H4 (cell line): ENCODE measurements around the gene GAPVD1. TPM values are rescaled to one million over a fixed set of nuclear protein-coding genes. Genes with fewer than 3 reads are reported as not detected.

Source experiments
- DNase-seq: peaks from one replicate; pipeline ENCODE4 v3.0.0-alpha.2; 2015; ENCODE audit warnings: low spot score
- total RNA-seq: library from RNA; depleted of rRNA; stranded (reverse); fragments of >200 nt; shearing (Covaris generic); gene quantifications from 2 replicates; pipeline ENCODE4 v1.2.3, GENCODE V29; 2014; rRNA removed

Gene GAPVD1
- total RNA-seq, 1 experiment from 2014 or later: 23.1 TPM

DNA sequence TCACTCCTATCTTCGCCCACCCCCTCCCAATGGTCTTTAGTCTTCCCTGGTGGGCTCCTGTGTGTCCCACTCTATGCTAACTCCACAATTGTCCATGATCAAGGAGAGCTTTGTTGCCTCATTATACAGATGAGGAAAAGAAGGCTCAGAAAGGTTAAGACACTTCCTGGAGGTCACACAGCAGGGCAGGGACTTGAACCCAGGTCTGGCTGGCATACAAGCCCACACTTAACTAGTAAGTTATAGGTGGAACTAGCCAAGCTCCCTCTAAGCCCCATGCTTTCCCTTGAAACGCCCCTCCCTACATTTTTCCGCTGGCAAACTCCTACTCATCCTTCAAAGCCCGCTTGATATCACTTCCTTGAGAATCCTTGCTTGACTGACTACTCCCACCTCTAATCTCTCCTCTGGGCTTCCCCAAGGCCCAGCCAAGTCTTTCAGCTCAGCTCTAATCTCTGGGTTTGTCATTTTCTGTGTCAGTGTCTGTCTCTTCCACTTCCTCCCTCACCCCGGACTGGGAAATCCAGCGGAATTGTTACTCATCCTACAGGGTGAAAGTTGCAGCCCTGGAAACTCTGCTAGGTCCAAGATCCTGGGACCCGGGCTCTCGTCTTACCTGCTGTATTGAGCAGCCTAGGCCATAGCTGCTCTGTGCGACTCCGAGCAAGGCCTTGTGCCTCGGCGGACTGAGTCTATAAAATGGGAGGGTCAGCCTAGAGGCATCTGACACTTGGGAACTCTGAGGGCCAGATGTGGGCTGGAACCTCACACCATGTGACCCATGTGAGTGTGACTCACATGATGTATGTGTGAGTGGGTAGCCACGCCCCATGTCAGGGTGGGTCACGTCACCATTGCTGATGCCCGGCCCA is 144.5 kb downstream of the GAPVD1 start:
- peak; percentile 27 for DNase-seq

DNA sequence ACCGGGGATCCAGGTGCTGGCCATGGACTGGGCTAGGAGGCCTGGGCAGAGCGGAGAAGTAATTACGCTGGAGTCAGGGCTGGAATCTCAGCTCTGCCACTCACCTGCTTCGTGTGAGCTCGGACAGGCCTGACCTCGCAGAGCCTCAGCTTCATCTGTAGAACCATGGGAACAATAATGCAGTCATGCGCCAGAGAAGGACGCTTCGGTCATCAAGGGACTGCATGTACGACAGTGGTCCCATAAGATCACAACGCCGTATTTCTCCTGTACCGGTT is 145.1 kb downstream of the GAPVD1 start:
- no peak for DNase-seq

DNA sequence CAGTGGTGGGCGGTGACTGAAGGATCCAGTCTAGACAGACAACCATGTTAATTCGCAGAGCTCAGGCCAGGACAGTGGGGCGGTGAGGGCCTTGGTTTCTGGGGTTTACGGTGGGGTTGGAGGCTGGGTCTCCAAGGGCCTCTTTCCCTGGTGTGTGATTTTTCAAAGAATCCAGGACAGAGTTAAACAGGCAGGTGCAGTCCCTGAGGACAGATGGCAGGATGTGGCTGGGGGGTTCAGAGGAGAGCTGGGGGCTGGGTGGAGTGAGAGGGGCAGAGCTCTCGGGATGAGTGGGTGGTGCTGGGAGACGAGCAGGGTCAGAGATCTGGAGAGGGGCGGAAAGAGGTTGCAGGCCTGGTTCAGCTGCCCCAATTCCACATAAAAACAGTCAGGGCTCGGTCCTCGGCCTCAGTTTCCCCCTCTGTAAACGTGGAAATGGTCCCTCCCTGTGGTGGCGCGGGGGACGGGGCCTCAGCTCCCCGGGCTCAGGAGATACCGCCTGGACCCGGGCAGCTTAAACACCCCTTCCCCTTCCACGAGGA is 145.9 kb downstream of the GAPVD1 start:
- DNase-seq: no peak

DNA sequence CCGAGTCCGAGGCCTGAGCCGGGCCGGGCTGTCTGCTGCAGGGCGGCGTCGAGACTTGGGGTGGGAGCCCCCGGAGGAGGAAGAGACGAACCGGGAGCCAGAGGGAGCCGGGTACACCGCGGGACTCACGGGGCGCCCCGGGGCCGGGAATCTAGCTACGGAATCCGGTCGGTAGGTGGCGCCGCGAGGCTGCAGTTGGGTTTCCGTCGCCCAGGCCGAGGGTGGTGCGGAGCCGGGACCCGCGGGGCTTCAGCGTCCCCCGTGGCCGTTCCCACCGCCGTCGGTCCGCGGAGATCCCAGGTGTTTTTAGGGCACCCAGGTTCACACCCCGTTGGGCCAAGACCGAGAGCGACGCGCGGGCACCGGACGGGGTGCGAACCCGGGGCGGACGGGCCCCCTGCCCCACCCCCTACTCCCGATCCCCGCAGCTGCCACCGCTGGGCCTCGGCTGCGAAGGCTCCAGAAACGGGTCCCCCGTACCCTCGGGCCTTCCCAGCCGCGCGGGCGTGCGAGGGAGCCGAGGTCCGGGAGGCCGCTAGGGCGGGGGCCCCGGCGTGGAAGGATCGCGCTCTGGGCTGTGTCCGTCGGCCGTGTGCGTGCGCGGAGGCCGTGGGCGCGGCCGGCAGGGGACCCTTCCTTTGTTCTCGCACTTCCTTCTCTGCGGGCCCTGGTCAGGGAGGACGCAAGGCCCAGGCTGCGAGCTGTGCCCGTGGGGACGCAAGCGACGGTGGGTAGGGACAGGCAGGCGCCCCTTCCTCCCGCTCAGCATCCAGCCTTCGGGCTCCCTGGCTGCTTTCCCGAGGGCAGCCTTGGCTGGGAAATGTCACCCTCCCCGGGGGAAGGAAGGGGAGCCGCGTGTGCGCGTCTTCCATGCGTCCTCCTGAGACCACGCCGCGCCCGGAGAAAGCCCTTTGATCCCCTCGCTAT is 146.6 kb downstream of the GAPVD1 start:
- peak; percentile 44 for DNase-seq

DNA sequence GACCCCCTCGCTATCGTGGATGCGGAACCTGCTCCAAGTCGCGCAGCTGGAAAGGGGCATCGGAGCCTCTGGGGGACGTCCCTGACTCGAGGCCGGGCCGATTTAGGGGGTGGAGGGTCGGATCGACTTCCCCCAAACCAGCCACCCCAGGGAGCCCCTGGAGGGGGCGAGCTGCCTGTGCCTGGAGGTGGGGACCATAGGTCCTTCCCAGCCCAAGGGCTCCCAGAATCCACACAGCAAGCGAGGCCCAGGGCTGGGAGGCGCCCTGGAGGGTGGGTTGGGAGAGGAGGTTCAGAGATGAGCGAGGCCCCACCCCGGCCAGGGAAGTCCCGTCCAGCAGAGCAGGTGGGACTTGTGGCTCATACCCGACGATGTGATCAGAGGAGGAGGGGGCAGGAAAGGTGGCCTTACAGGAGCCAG is 147.6 kb downstream of the GAPVD1 start:
- DNase-seq: no peak

DNA sequence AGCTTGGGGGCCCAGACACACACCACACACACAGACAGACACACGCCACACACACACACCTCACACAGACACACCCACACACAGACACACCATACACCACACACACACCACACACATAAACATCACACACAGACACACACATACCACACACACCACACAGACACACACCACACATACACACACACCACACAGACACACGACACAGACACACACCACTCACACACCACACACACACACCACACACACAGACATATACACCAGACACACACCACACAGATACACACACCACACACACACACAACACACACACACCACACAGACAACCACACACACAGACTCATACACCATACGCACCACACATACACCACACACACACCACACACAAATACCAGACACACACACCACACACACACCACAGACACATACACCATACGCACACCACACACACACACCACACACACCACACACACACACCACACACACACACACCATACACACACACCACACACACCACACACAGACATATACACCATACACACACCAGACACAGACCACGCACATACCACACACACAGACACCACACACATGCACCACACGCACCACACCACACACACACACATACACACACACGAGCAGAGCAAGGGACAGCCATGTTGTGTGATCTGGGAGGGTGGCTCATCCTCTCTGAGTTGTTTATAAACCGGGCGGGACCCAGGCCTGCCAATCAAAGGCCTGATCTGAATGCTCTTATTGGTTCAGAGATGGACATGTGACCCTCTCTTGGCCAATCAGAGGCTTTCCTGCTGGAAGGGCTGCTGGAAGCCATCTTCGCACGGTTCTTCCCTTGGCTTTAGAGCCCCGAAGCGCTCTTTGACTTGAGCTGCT is 148.3 kb downstream of the GAPVD1 start:
- DNase-seq: peak; percentile 54

DNA sequence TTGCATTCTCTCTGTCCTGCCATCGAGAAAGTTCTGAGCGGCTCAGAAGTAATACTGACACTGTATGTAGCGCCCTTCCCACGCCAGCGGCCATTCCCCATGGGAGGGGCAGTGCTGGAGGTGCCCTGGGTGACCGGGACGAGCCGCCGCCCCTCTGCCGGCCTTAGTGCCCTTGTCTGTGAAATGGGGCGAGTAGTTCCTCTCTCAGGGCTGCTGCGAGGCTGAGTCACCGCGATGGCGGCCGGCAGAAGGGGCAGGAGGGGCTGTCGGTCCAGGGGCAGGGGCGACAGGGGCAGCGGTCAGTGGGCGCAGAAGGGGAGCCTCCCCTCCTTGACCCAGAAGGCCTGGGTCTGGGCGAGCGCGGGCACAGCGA is 148.9 kb downstream of the GAPVD1 start:
- no peak for DNase-seq

DNA sequence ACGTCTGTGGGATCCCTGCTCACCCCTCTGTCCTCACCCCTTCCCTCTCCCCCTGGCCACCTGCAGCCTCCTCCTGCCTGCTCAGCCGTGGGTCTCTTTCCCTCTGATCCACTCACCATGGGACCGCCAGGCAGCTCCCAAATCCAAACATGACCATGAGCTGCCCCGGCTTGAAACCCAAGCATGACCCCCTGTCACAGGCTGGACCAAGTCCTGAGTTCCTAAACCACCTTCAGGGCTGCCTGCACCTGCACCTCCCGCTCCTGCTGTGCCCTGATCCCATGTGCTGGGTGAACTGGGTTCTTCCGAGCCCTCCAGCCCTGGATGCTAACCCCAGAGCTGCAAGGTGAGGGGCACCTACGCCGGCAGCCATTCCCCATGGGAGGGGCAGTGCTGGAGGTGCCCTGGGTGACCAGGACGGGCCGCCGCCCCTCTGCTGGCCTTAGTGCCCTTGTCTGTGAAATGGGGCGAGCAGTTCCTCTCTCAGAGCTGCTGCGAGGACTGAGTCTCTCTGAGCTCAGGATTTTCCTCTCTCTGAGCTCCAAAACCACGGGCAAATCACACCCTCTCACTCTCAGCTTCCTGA is 149.6 kb downstream of the GAPVD1 start:
- DNase-seq: no peak

DNA sequence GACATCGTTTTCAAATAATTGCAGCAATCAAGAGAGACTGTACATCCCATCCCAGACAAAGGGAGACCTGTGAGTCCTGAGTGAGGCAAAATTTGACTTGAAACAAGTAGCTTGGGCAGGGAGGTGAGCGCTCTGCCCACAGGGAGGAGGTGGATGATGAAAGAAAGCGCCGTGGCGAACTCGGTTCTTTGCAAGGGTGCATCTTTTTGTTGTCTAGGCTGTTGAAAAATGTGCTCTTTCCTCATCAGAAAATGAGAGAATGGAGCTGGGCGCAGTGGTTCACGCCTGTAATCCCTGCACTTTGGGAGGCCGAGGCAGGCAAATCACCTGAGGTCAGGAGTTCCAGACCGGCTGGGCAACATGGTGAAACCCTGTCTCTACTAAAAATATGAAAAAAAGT is 150.5 kb downstream of the GAPVD1 start:
- no peak for DNase-seq

DNA sequence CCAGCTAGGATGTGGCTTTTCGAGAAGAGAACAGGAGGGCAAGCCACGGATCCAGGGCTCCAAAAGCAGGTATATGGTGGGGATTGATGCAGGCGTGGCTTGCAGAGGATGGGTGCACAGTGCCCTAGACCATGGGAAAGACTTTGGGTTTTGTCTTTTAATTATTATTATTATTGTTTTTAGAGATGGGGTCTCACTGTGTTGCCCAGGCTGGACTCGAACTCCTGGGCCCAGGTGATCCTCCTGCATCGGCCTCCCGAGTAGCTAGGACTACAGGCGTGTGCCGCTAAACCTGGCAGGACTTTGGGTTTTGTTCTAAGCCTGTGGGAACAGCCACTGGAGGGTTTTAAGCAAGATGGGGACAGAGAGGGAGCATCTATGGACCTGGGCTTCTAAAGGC is 152.0 kb downstream of the GAPVD1 start:
- DNase-seq: no peak

DNA sequence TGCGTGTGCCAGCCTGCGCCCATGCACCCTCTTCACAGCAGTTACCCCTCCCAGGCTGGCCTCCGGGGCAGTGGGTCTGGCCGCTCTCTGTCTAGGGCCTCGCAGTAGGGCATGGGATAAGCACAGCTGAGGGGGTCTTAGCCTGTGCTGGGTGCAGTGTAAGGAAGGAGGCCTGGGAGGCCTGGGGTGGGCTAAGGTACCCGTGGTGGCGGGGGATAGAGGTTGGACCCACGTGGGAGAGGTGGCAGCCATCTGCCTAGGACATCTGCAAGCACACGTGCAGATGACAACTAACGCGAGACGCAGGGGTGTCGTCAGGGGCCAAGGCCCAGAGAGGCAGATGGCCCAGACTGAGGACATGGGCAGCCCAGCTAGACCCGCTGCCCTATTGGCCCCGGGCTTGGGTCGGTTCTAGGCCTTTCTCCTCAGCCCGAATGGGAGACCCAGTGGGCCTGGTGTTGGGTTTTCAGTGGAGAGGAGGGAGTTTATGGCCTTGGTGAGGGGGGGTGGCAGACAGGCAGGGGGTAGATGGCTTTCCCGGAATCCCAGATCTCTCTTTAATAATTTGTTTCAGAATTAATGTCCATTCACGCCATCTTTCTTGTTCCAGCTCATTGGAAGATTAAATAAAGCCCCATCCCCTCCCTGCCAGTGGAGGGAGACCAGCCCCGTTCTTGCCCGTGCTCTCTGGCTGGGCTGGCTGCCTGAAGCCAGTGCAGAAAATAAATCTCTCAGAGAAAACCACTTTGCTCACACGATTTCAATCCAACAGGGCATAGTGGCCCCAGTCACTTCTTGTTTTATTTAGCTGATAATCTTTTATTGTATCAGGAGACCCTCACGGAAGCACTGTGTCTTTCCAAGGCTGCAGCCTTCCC is 154.2 kb downstream of the GAPVD1 start:
- DNase-seq: no peak

DNA sequence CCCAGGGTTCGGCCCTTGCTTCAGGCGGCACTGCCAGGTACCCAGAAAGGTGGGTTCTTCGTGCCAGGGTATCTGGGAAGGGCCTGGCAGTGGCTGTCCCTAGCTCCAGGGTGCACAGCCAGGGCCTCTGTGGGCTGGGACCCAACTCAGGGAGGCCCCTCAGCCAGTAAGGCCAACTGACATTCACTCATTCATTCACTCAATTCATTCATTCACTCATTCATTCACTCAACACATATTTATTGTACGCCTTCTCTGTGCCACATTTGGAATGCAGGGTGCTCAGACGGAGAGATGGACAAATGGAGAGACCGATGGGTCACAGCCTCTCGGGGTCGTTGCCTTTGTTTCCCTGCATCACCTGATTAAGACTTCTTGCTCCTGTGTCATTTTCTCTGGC is 154.9 kb downstream of the GAPVD1 start:
- DNase-seq: no peak

Other genes with a start within 250 kb of the GAPVD1 start
- 3.9 and 8.1 TPM in 2 replicates for gene SCAI, start 118.3 kb upstream of the GAPVD1 start, total RNA-seq
- 53.8 and 54.8 TPM in 2 replicates for gene PPP6C, start 72.0 kb upstream of the GAPVD1 start, total RNA-seq
- gene RABEPK, start 61.3 kb upstream of the GAPVD1 start, total RNA-seq: 24.3 and 37.4 TPM in 2 replicates
- 66.1 and 77.5 TPM in 2 replicates for gene HSPA5, start 20.5 kb upstream of the GAPVD1 start, total RNA-seq